Islet precursor cell (in vitro differentiated cells): ENCODE results near the gene OR4S1.
A peak's percentile ranks its signal among the peaks of the same experiment; 100 is the strongest.
"Not testable (repeated sequence)": the region's sequence is repeated elsewhere in the genome, so short reads cannot be mapped to it uniquely, and the experiment has no call there.

Source experiments
- DNase-seq: peaks from one replicate; pipeline ENCODE4 v3.0.0-alpha.2; 2018

OR4S1 gene, protein sequence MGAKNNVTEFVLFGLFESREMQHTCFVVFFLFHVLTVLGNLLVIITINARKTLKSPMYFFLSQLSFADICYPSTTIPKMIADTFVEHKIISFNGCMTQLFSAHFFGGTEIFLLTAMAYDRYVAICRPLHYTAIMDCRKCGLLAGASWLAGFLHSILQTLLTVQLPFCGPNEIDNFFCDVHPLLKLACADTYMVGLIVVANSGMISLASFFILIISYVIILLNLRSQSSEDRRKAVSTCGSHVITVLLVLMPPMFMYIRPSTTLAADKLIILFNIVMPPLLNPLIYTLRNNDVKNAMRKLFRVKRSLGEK

GRCh38 chr11:48305923-48306322 lies at the start of gene OR4S1:
OR4S1 (plus strand) TSS chr11:48306223; CDS start chr11:48306223, 0 bp downstream.
- DNase-seq: no peak

DNA sequence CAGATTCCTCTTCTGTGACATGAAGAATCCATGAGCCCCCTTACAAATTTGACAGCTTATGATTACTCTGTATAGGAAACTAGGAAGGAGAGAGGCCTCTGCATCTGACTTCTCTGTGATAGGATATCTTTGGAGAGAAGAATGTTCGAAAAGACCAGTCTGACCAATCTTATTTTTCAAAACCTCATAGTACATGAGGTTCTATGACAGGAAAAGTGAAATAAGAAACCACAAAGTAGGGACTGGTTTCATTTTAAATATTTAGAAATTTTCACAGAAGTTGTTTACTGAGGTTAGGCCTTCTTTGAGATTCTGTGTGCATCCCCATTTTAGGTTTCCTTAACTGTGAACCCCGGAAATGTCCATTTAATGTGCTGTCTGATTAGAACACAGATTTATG lies 44.4 kb upstream of the OR4S1 start:
- no peak for DNase-seq

GRCh38 chr11:48263423-48263911 lies 42.6 kb upstream of the OR4S1 start, which contains the start of gene OR4X1:
OR4X1 (plus strand) TSS chr11:48263861; CDS start chr11:48263861, 0 bp downstream.
- no peak for DNase-seq

GRCh38 chr11:48270621-48271020 lies 35.4 kb upstream of the OR4S1 start:
- DNase-seq: no peak

GRCh38 chr11:48272606-48273005 lies 33.4 kb upstream of the OR4S1 start:
- DNase-seq: no peak

GRCh38 chr11:48307760-48308386 lies 1.9 kb downstream of the OR4S1 start:
- peak; percentile 77 for DNase-seq

GRCh38 chr11:48313590-48313989 lies 7.6 kb downstream of the OR4S1 start:
- not testable (repeated sequence) for DNase-seq

DNA sequence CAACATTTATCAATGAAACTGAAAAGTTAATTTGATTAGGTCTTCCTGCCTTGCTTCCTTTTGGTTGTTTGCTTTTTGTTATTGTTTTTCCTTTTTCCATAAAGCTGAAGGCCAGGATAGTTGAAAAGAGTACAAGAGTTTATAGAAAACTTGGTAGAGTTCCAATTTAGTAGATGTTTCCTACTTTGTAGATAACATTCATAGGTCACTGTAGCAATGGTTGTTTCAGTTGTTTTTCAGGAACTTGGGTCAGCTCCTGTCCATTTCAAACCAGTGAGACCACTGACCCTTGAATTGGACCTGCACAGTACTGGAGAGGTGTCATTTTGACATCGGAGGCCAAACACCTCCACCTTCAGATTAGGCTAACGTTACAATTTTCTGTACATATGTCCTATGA lies 13.8 kb downstream of the OR4S1 start:
- not testable (repeated sequence) for DNase-seq

- not testable (repeated sequence) for DNase-seq
Observed at GRCh38 chr11:48324620-48325019, 18.6 kb downstream of the OR4S1 start, which contains the start of gene OR4C3. OR4C3 (plus strand) TSS chr11:48324920; CDS start chr11:48325022, 102 bp downstream.

- DNase-seq: no peak
Observed at GRCh38 chr11:48341466-48341865, 35.4 kb downstream of the OR4S1 start.

DNA sequence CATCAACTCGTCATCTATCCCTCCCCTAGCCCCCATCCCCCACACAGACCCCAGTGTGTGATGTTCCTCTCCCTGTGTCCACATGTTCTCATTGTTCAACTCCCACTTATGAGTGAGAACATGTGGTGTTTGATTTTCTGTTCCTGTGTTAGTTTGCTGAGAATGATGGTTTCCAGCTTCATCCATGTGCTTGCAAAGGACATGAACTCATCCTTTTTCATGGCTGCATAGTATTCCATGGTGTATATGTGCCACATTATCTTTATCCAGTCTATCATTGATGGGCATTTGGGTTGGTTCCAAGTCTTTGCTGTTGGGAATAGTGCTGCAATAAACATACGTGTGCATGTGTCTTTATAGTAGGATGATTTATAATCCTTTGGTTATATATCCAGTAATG lies 36.5 kb downstream of the OR4S1 start:
- not testable (repeated sequence) for DNase-seq

DNA sequence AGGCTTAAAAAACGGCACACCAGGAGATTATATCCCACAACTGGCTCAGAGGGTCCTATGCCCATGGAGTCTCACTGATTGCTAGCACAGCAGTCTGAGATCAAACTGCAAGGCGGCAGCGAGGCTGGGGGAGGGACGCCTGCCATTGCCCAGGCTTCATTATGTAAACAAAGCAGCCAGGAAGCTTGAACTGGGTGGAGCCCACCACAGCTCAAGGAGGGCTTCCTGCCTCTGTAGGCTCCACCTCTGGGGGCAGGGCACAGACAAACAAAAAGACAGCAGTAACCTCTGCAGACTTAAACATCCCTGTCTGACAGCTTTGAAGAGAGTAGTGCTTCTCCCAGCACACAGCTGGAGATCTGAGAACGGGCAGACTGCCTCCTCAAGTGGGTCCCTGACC lies 40.3 kb downstream of the OR4S1 start:
- not testable (repeated sequence) for DNase-seq

- DNase-seq: no peak
Observed at GRCh38 chr11:48354013-48354412, 48.0 kb downstream of the OR4S1 start.

DNA sequence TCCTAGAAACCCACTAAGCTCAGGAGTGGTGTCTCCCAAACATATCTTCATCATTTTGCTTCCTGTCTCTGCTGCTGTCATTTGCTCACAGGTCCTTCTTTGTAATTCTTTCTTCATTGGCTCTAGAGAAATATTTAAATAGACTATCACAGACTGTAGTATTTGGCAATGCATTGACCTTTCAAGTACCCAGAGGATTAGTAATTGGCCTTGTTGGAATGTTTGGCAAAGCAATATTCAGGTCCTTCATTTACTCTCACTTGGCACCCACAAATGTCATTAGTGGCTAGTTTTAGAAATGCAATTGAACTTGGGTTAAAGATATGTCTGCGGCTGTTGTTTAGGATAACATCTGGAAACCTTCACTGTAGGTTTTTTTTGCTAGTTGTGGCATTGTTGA lies 48.7 kb downstream of the OR4S1 start:
- no peak for DNase-seq
